Effector memory CD4-positive, alpha-beta T cell (primary cell): ENCODE data around the gene HOXB9.

Source experiments
- DNase-seq, 3 donors: peaks; one replicate each; pipeline ENCODE4 v3.0.0-alpha.2; 2020
- H3K27ac ChIP-seq: 2 replicates; pipeline ENCODE4 v1.7.0; 2013; ENCODE audit warnings: mild to moderate bottlenecking, low read length, moderate library complexity; ENCODE audit not compliant: insufficient read depth, poor library complexity, severe bottlenecking
- H3K27me3 ChIP-seq: replicated peaks from 2 replicates; pipeline ENCODE4 v1.7.0; 2013; ENCODE audit warnings: mild to moderate bottlenecking, low read length; ENCODE audit not compliant: insufficient read depth, control insufficient read depth, poor library complexity, severe bottlenecking
- H3K36me3 ChIP-seq: 2 replicates; pipeline ENCODE4 v1.7.0; 2013; ENCODE audit warnings: mild to moderate bottlenecking, low read length, moderate library complexity; ENCODE audit not compliant: control insufficient read depth, insufficient read depth
- H3K4me1 ChIP-seq: 2 replicates; pipeline ENCODE4 v1.7.0; 2013; ENCODE audit warnings: low read length, mild to moderate bottlenecking; ENCODE audit not compliant: control insufficient read depth, insufficient read depth, poor library complexity, severe bottlenecking
- H3K4me3 ChIP-seq: 2 replicates; pipeline ENCODE4 v1.7.0; 2013; ENCODE audit warnings: low read length, low read depth, mild to moderate bottlenecking; ENCODE audit not compliant: insufficient read depth, poor library complexity, severe bottlenecking
- H3K9me3 ChIP-seq: 2 replicates; pipeline ENCODE4 v1.7.0; 2013; ENCODE audit warnings: mild to moderate bottlenecking, low read length, moderate library complexity; ENCODE audit not compliant: control insufficient read depth

Gene HOXB9

GRCh38 chr17:48639136-48639535, 13.0 kb upstream of the HOXB9 start:
- Histone ChIP-seq H3K4me1 (peaks cover 18% of the 10 kb centered on the region), H3K4me3 (no peak overlapping the region), H3K9me3 (no peaks in the 10 kb centered on the region), H3K27ac (no peak overlapping the region), H3K27me3 (peaks cover 72% of the 10 kb centered on the region), H3K36me3 (no peaks in the 10 kb centered on the region)
- no peak for DNase-seq

GRCh38 chr17:48637323-48638260, 11.4 kb upstream of the HOXB9 start:
- Histone ChIP-seq H3K4me3 (no peak overlapping the region), H3K27me3 (peaks cover 76% of the 10 kb centered on the region), H3K4me1 (peaks cover 17% of the 10 kb centered on the region), H3K36me3 (no peaks in the 10 kb centered on the region), H3K9me3 (no peaks in the 10 kb centered on the region), H3K27ac (no peak overlapping the region)
- no peak for DNase-seq

GRCh38 chr17:48636177-48637018, 10.2 kb upstream of the HOXB9 start:
- Histone ChIP-seq H3K9me3 (no peaks in the 10 kb centered on the region), H3K36me3 (no peaks in the 10 kb centered on the region), H3K4me1 (peaks cover 8% of the 10 kb centered on the region), H3K4me3 (no peak overlapping the region), H3K27me3 (peaks cover 77% of the 10 kb centered on the region), H3K27ac (no peak overlapping the region)
- DNase-seq: peak in 2 of 3 donors; percentile 33 to 50

GRCh38 chr17:48634493-48635208, 8.5 kb upstream of the HOXB9 start:
- no peak for DNase-seq
- H3K27me3 ChIP-seq: peaks cover 81% of the 10 kb centered on the region

GRCh38 chr17:48633266-48633677, 7.1 kb upstream of the HOXB9 start:
- peaks cover 85% of the 10 kb centered on the region for H3K27me3 ChIP-seq
- H3K36me3 ChIP-seq: no peaks in the 10 kb centered on the region
- H3K4me1 ChIP-seq: peaks cover 8% of the 10 kb centered on the region
- no peak overlapping the region for H3K4me3 ChIP-seq
- H3K27ac ChIP-seq: no peak overlapping the region
- H3K9me3 ChIP-seq: no peaks in the 10 kb centered on the region
- no peak for DNase-seq

More at GRCh38 chr17:48634493-48635208, 8.5 kb upstream of the HOXB9 start:
- H3K9me3 ChIP-seq: no peaks in the 10 kb centered on the region
- H3K36me3 ChIP-seq: no peaks in the 10 kb centered on the region
- H3K27ac ChIP-seq: no peak overlapping the region
- peaks cover 8% of the 10 kb centered on the region for H3K4me1 ChIP-seq
- H3K4me3 ChIP-seq: no peak overlapping the region

- no peak for DNase-seq
- peaks cover 85% of the 10 kb centered on the region for H3K27me3 ChIP-seq
- H3K36me3 ChIP-seq: no peaks in the 10 kb centered on the region
- no peak overlapping the region for H3K4me3 ChIP-seq
- H3K9me3 ChIP-seq: no peaks in the 10 kb centered on the region
- H3K27ac ChIP-seq: no peak overlapping the region
- peaks cover 8% of the 10 kb centered on the region for H3K4me1 ChIP-seq
Observed at GRCh38 chr17:48632579-48633265, 6.6 kb upstream of the HOXB9 start.

GRCh38 chr17:48631693-48632578, 5.8 kb upstream of the HOXB9 start:
- peaks cover 85% of the 10 kb centered on the region for H3K27me3 ChIP-seq
- no peaks in the 10 kb centered on the region for H3K36me3 ChIP-seq
- peaks cover 9% of the 10 kb centered on the region for H3K4me1 ChIP-seq
- H3K9me3 ChIP-seq: no peaks in the 10 kb centered on the region
- no peak overlapping the region for H3K27ac ChIP-seq
- no peak overlapping the region for H3K4me3 ChIP-seq
- no peak for DNase-seq

- H3K36me3 ChIP-seq: no peaks in the 10 kb centered on the region
- peaks cover 83% of the 10 kb centered on the region for H3K27me3 ChIP-seq
- no peak overlapping the region for H3K27ac ChIP-seq
- H3K9me3 ChIP-seq: no peaks in the 10 kb centered on the region
- H3K4me1 ChIP-seq: peaks cover 8% of the 10 kb centered on the region
- no peak for DNase-seq
- no peak overlapping the region for H3K4me3 ChIP-seq
Observed at GRCh38 chr17:48630925-48631692, 5.0 kb upstream of the HOXB9 start.
